HepG2 (cell line): ENCODE measurements around the gene FTHL17. TPM values are rescaled to one million over a fixed set of nuclear protein-coding genes. Genes with fewer than 3 reads are reported as not detected.

Experiments
- ATAC-seq: fragments of 200-7000 bp; cut with Tn5 transposase; 3 replicates; pipeline ENCODE4 v1.9.1; 2020; ENCODE audit warnings: mild to moderate bottlenecking, moderate library complexity
- BruUV-seq: library from RNA; stranded (reverse); fragments of 400-500 nt; replicated peaks from 2 replicates; lab custom pipeline; 2021; lab: Mats Ljungman, UMichigan
- CTCF ChIA-PET: fragments of 300-600 bp; formaldehyde crosslinking; extraction: SDS; loops from one replicate; lab custom pipeline; 2021; ENCODE audit warnings: low total read pairs, inconsistent platforms, low intra/inter-chr PET ratio; lab: Yijun Ruan, JAX
- POLR2A ChIA-PET: fragments of 350-600 bp; sonication (Branson Sonifier 250); formaldehyde crosslinking; loops from one replicate; lab custom pipeline; 2020; ENCODE audit warnings: antibody characterized with exemption, inconsistent platforms; lab: Yijun Ruan, JAX
- DNase-seq: peaks from one replicate; pipeline ENCODE4 v3.0.0-alpha.2; 2015; ENCODE audit warnings: low spot score
- FAIRE-seq: peaks from 3 replicates; lab custom pipeline; 2011; peaks lifted over from hg19 to GRCh38; lab: Jason Lieb, UNC
- H2AFZ ChIP-seq: one replicate; pipeline ENCODE4 v1.6.1; 2011; ENCODE audit warnings: low read length, inconsistent platforms
- H3K27ac ChIP-seq: fragments of 300-600 bp; 3 replicates; pipeline ENCODE4 v1.8.0; 2011; ENCODE audit warnings: mixed run types, mild to moderate bottlenecking, mixed read lengths, low read length, inconsistent platforms; ENCODE audit not compliant: insufficient read depth; ENCODE audit errors: extremely low read length
- H3K27me3 ChIP-seq, 2 experiments: fragments of 200-600 bp in 1 of 2; 2 replicates in 1 of 2; 3 replicates in 1 of 2; pipeline versions ENCODE4 v1.6.0 to v1.8.0; 2011; ENCODE audit warnings: low read length in 2 of 2, mild to moderate bottlenecking in 2 of 2, moderate library complexity in 2 of 2, inconsistent platforms in 1 of 2; ENCODE audit not compliant: insufficient read depth in 2 of 2, control insufficient read depth in 1 of 2
- H3K36me3 ChIP-seq, 2 experiments: fragments of 200-600 bp in 1 of 2; replicated peaks in 1 of 2; 2 replicates in 1 of 2; 3 replicates in 1 of 2; pipeline versions ENCODE4 v1.5.1 to v1.8.0; 2011; ENCODE audit warnings: low read length in 2 of 2, inconsistent platforms in 1 of 2; ENCODE audit not compliant: insufficient read depth in 2 of 2, control insufficient read depth in 1 of 2
- H3K4me1 ChIP-seq: 2 replicates; pipeline ENCODE4 v1.5.1; 2012; ENCODE audit warnings: low read length, inconsistent platforms; ENCODE audit not compliant: insufficient read depth
- H3K4me2 ChIP-seq: 2 replicates; pipeline ENCODE4 v1.6.0; 2011; ENCODE audit warnings: low read depth, low read length, inconsistent platforms
- H3K4me3 ChIP-seq, 3 experiments: fragments of 200-600 bp in 1 of 3; sonication (generic), shearing (Covaris generic) in 1 of 3; replicated peaks in 1 of 3; 2 replicates each; pipeline ENCODE4 v1.5.1; 2011 to 2016; ENCODE audit warnings: low read length in 3 of 3, inconsistent platforms in 2 of 3, low read depth in 2 of 3, mild to moderate bottlenecking in 2 of 3, control low read depth in 1 of 3, mixed read lengths in 1 of 3; ENCODE audit not compliant: insufficient read depth in 1 of 3
- H3K79me2 ChIP-seq: one replicate; pipeline ENCODE4 v1.6.1; 2011; ENCODE audit warnings: low read length, inconsistent platforms; ENCODE audit not compliant: insufficient read depth
- H3K9ac ChIP-seq: 2 replicates; pipeline ENCODE4 v1.6.0; 2011; ENCODE audit warnings: mild to moderate bottlenecking, low read depth, low read length, inconsistent platforms; ENCODE audit not compliant: insufficient read depth
- H3K9me3 ChIP-seq: 2 replicates; pipeline ENCODE4 v1.5.1; 2012; ENCODE audit warnings: mild to moderate bottlenecking, low read length
- H4K20me1 ChIP-seq: 2 replicates; pipeline ENCODE4 v1.6.0; 2011; ENCODE audit warnings: inconsistent platforms, mild to moderate bottlenecking, low read length, moderate library complexity; ENCODE audit not compliant: insufficient read depth
- ETS1 ChIP-seq: sonication (generic); formaldehyde crosslinking; IDR thresholded peaks from 2 replicates; pipeline ENCODE4 v1.4.0; 2020; ENCODE audit warnings: missing genetic modification reagents
- FLYWCH1 ChIP-seq: sonication (generic); formaldehyde crosslinking; IDR thresholded peaks from 2 replicates; pipeline ENCODE4 v1.8.1; 2023; ENCODE audit warnings: mild to moderate bottlenecking, missing genetic modification reagents
- MBD4 ChIP-seq: IDR thresholded peaks from 2 replicates; pipeline ENCODE4 v1.6.1; 2012; ENCODE audit warnings: low read length, inconsistent platforms, borderline replicate concordance
- RAD51 ChIP-seq: fragments of 450-650 bp; IDR thresholded peaks from 2 replicates; pipeline ENCODE4 v1.6.1; 2016; ENCODE audit warnings: borderline replicate concordance
- SIX4 ChIP-seq: sonication (generic); formaldehyde crosslinking; IDR thresholded peaks from 2 replicates; pipeline ENCODE4 v1.4.0; 2020; ENCODE audit warnings: missing genetic modification reagents
- SOX6 ChIP-seq, 2 experiments: fragments of 450-650 bp in 1 of 2; sonication (generic) in 1 of 2; formaldehyde crosslinking in 1 of 2; IDR thresholded peaks; 2 replicates each; pipeline versions ENCODE4 v1.4.0 to v1.6.1; 2017 to 2020; ENCODE audit warnings: antibody characterized with exemption in 1 of 2, mild to moderate bottlenecking in 1 of 2, missing genetic modification reagents in 1 of 2
- TMF1 ChIP-seq: sonication (generic); formaldehyde crosslinking; IDR thresholded peaks from 2 replicates; pipeline ENCODE4 v1.8.1; 2022; ENCODE audit warnings: low read depth, missing genetic modification reagents
- YEATS4 ChIP-seq: sonication (generic); formaldehyde crosslinking; IDR thresholded peaks from 2 replicates; pipeline ENCODE4 v1.4.0; 2020; ENCODE audit warnings: missing genetic modification reagents, borderline replicate concordance
- ZBTB8A ChIP-seq: sonication (generic); formaldehyde crosslinking; IDR thresholded peaks from 2 replicates; pipeline ENCODE4 v1.4.0; 2020; ENCODE audit warnings: mild to moderate bottlenecking, low read depth, missing genetic modification reagents, borderline replicate concordance
- ZNF180 ChIP-seq: sonication (generic); formaldehyde crosslinking; IDR thresholded peaks from 2 replicates; pipeline ENCODE4 v1.4.0; 2020; ENCODE audit warnings: low read depth, missing genetic modification reagents, borderline replicate concordance
- ZNF414 ChIP-seq: sonication (generic); formaldehyde crosslinking; IDR thresholded peaks from 2 replicates; pipeline ENCODE4 v1.5.0; 2020; ENCODE audit warnings: missing genetic modification reagents
- ZNF512 ChIP-seq: sonication (generic); formaldehyde crosslinking; IDR thresholded peaks from 2 replicates; pipeline ENCODE4 v1.4.0; 2020; ENCODE audit warnings: mild to moderate bottlenecking, missing genetic modification reagents
- WGBS: methylation state at CpG from one replicate; pipeline ENCODE4 v1.1.6; 2017; ENCODE audit warnings: low lambda C conversion rate; 5-methylcytosine and 5-hydroxymethylcytosine counted together
- in situ Hi-C: cut with HindIII; loops from 2 replicates; pipeline ENCODE4 v1.10.0; 2017; ENCODE audit warnings: low pct_unique_long_range_greater_than_20kb; ENCODE audit not compliant: extremely low pct_ligation_motif_present
- intact Hi-C: fragments of 100-400 bp; cut with micrococcal nuclease; formaldehyde crosslinking; loops from one replicate; pipeline ENCODE4 v1.10.0; 2022; ENCODE audit not compliant: unreplicated experiment
- polyA plus RNA-seq, 8 experiments: library from polyadenylated mRNA; depleted of rRNA in 3 of 8; stranded (reverse) in 7 of 8; unstranded in 1 of 8; fragments of >200 nt; fragmentation: Illumina TruSeq in 4 of 8; extraction: Trizol in 4 of 8; gene quantifications; 2 replicates each; pipeline versions ENCODE4 v1.2.1 to v1.2.3, GENCODE V29; 2011 to 2016; ENCODE audit warnings: low read depth in 4 of 8, missing spikeins in 1 of 8, mixed read lengths in 1 of 8; ENCODE audit not compliant: insufficient read depth in 1 of 8
- total RNA-seq, 5 experiments: library from RNA; depleted of rRNA; stranded (reverse); fragments of >200 nt; fragmentation: Illumina TruSeq; extraction: Trizol; gene quantifications; 2 replicates each; pipeline ENCODE4 v1.2.3, GENCODE V29; 2016; ENCODE audit warnings: low read depth in 1 of 5
- TF ChIP-seq, protein P1 (sequence below): sonication (generic); formaldehyde crosslinking; IDR thresholded peaks from 2 replicates; pipeline ENCODE4 v1.5.0; 2020; ENCODE audit warnings: missing genetic modification reagents
- TF ChIP-seq, protein P2 (sequence below): sonication (generic); formaldehyde crosslinking; IDR thresholded peaks from 2 replicates; pipeline ENCODE4 v1.5.1; 2020; ENCODE audit warnings: missing genetic modification reagents, mild to moderate bottlenecking, borderline replicate concordance
- TF ChIP-seq, protein P3 (sequence below): IDR thresholded peaks from 2 replicates; pipeline ENCODE4 v1.6.1; 2016; ENCODE audit warnings: mild to moderate bottlenecking, missing biosample characterization, missing genetic modification reagents
- TF ChIP-seq, protein P4 (sequence below): sonication (generic); formaldehyde crosslinking; IDR thresholded peaks from 2 replicates; pipeline ENCODE4 v1.5.1; 2020; ENCODE audit warnings: mild to moderate bottlenecking, missing genetic modification reagents, moderate library complexity

Gene FTHL17
- total and polyA plus RNA-seq, 2 of the 13 experiments (the other 11 are each of a cell fraction or from before 2014, with no cell fraction given): not detected

DNA sequence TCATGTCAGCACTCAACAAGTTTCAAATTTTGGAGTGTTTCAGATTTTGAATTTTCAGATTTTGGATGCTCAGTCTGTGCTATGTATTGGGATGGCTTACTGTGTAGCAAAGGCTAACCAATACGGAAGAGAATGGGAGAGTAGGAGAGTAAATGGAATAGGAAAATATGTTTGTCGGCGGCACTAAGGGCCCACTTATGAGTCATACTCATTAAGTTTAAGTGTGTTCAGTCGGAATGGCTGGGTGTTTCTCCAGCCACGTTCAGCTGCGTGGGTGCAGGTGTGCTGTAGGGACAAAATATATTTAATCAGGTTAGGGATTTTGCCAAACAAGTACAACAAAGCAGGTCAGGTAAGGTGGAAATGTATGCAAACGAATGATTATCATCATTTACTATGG is 13.6 kb downstream of the FTHL17 start:
- Histone ChIP-seq H3K27ac (no peak overlapping the region), H2AFZ (no peak overlapping the region), H3K9me3 (no peaks in the 10 kb centered on the region), H3K79me2 (no peaks in the 10 kb centered on the region), H3K4me2 (no peak overlapping the region), H3K4me3 (no peak overlapping the region), H4K20me1 (no peaks in the 10 kb centered on the region), H3K4me1 (no peaks in the 10 kb centered on the region), H3K9ac (no peak overlapping the region), H3K27me3 (no peaks in the 10 kb centered on the region), H3K36me3 (no peaks in the 10 kb centered on the region)
- POLR2A ChIA-PET: no interaction called here
- intact Hi-C loops (no loop called here), in situ Hi-C loops (no loop called here)
- CTCF ChIA-PET: no interaction called here
- ATAC-seq (no peak), DNase-seq (no peak), FAIRE-seq (no peak)
- WGBS: 35% methylated on average over 7 of the region's 7 CpGs
- no TSS peak for BruUV-seq
- TF ChIP-seq, protein P1, sequence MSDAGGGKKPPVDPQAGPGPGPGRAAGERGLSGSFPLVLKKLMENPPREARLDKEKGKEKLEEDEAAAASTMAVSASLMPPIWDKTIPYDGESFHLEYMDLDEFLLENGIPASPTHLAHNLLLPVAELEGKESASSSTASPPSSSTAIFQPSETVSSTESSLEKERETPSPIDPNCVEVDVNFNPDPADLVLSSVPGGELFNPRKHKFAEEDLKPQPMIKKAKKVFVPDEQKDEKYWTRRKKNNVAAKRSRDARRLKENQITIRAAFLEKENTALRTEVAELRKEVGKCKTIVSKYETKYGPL (CRISPR knock-in tag): no peak
- TF ChIP-seq YEATS4 (no peak), TMF1 (no peak), RAD51 (no peak), SOX6 (IDR thresholded peaks at IDR 0.05) (no peak), SOX6 (CRISPR knock-in tag; IDR thresholded peaks at IDR 0.05) (no peak), MBD4 (no peak), ZNF180 (CRISPR knock-in tag) (no peak), ZNF512 (CRISPR knock-in tag) (no peak), SIX4 (no peak), FLYWCH1 (no peak), ZBTB8A (CRISPR knock-in tag) (no peak), ZNF414 (CRISPR knock-in tag) (no peak), ETS1 (CRISPR knock-in tag) (no peak)
- TF ChIP-seq, protein P2, sequence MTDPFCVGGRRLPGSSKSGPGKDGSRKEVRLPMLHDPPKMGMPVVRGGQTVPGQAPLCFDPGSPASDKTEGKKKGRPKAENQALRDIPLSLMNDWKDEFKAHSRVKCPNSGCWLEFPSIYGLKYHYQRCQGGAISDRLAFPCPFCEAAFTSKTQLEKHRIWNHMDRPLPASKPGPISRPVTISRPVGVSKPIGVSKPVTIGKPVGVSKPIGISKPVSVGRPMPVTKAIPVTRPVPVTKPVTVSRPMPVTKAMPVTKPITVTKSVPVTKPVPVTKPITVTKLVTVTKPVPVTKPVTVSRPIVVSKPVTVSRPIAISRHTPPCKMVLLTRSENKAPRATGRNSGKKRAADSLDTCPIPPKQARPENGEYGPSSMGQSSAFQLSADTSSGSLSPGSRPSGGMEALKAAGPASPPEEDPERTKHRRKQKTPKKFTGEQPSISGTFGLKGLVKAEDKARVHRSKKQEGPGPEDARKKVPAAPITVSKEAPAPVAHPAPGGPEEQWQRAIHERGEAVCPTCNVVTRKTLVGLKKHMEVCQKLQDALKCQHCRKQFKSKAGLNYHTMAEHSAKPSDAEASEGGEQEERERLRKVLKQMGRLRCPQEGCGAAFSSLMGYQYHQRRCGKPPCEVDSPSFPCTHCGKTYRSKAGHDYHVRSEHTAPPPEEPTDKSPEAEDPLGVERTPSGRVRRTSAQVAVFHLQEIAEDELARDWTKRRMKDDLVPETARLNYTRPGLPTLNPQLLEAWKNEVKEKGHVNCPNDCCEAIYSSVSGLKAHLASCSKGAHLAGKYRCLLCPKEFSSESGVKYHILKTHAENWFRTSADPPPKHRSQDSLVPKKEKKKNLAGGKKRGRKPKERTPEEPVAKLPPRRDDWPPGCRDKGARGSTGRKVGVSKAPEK (CRISPR knock-in tag): no peak
- TF ChIP-seq, protein P3, sequence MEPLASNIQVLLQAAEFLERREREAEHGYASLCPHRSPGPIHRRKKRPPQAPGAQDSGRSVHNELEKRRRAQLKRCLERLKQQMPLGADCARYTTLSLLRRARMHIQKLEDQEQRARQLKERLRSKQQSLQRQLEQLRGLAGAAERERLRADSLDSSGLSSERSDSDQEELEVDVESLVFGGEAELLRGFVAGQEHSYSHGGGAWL (CRISPR knock-in tag): no peak
- TF ChIP-seq, protein P4, sequence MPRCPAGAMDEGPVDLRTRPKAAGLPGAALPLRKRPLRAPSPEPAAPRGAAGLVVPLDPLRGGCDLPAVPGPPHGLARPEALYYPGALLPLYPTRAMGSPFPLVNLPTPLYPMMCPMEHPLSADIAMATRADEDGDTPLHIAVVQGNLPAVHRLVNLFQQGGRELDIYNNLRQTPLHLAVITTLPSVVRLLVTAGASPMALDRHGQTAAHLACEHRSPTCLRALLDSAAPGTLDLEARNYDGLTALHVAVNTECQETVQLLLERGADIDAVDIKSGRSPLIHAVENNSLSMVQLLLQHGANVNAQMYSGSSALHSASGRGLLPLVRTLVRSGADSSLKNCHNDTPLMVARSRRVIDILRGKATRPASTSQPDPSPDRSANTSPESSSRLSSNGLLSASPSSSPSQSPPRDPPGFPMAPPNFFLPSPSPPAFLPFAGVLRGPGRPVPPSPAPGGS (CRISPR knock-in tag): no peak
